Epithelial cell of prostate (primary cell): ENCODE data around the gene MKKS.

Source experiments
- DNase-seq: peaks from one replicate; pipeline ENCODE4 v3.0.0-alpha.2; 2011; ENCODE audit warnings: low read depth, low spot score
- H3K27ac ChIP-seq: fragments of 450-650 bp; 2 replicates; pipeline ENCODE4 v1.5.1; 2017; ENCODE audit warnings: mild to moderate bottlenecking

MKKS gene

DNA sequence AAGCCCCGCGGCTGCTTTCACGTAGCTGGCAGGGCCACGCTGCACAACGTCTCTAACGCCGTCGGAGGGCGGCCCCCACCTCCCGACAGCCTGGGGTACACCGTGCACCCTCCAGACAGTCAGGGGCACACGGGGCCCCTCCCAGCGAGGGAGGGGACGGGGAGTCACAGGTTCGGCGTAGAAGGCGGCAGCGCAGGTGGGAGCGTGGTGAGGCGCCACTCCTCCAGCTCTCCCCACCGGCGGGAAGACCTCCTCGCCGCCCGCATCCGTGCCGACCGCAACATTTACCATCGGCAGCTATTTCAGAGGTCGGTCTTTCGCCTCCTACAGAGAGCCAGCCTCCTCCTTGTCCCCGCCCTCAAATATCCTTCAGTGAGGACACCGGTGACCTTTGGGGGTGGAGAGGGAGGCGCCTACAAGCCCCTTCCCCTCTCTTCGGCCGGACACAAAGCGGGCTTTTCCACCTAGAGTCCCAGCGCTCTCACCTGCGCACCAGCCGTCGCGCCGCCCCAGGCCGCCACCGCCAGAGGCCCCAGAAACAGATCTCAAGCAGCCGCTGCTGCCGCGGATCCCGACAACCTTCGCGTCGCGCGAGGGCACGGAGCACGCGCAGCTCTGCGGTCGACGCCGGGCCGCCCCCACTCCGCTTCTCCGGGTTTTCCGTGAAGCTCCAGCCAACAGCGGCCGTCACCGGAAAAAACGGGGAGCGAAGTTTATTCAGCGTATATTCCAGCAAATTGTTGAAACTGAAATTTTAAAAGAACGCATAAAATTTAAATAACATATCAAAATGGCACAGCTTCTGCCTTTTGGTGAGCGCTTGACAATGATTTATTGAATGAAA lies at the start of gene MKKS:
Gene MKKS, minus strand, starts transcription at position 600 of the 844 bp plus-strand sequence. CDS start 20,708 bp downstream, outside the sequence.
- DNase-seq, result peak; percentile 64
- H3K27ac ChIP-seq, result peak within 1 kb of the TSS; percentile 90

DNA sequence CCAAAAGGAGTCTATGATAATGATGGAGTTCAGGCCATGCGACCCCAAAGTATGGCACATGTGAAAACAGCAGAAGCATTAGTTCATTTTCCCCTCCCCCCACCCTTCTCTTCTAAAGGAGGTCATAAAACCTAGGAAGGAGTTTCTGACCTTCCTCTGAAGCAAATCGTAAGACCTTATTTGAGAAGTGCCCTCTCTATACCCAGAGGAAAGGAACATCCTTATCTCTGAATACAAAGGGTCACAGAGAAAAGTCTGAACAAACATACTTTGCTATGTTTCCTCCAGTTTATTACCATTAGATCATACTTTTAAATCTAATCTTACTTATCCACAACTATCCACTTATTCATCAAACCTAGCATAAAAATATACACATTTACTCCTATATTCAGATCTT lies 49.7 kb upstream of the MKKS start:
- H3K27ac ChIP-seq, result no peak overlapping the region
- DNase-seq, result no peak

DNA sequence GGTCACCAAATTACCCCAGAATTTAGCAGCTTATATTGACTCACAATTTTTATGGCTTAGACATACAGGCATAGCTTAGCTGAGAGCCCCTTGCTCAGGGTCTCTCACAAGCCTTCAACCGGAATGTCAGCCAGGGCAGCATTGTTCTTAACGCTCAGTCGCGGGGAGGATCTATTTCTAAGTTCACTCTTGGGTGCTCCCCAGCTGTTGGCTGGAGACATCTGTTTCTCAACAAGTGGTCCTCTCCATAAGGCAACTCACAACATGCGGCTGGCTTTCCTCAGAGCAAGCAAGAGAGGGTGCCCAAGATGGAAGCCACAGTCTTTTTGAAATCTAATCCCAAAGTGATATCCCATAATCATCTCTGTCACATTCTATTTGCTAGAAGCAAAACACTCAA lies 47.7 kb upstream of the MKKS start:
- no peak overlapping the region for H3K27ac ChIP-seq
- DNase-seq, result no peak

DNA sequence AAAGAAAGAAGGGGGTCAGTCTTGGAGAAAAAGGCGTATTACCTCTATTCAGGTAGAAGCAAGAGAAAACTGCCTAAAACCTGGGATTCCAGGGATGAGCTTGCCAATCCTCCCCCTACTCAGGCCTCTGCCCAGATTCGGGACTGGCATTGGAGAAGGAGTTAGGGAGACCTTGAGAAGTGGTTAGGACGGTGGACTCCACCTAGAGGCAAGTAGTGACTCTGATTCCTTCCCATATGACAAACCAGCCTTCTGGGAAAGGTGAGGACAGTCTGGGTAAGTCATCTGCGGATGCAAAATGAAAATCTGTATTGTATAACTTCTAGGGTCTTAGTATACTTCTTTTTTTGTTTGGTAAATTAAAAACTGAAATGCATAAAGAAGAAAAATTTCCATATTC lies 44.9 kb upstream of the MKKS start:
- no peak overlapping the region for H3K27ac ChIP-seq
- DNase-seq, result no peak

DNA sequence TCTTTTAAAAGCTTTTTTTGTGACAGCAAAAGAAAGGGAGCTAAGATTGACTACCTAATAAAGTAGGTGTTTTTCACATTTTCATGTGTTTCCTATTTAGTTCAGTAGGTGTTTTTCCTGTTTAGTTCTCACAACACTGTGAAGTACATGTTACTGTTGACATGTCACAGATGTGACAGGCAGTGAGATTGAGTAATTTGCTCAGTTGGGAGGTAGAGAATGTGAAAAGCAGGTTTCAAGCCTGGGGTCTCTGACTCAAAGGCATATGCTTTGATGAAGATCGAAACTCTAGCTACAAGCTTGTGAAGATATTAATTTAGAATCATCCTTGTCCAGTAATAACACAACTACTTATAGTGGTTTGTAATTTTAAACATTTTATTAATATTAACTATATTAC lies 44.2 kb upstream of the MKKS start:
- no peak for DNase-seq
- H3K27ac ChIP-seq, result no peak overlapping the region

DNA sequence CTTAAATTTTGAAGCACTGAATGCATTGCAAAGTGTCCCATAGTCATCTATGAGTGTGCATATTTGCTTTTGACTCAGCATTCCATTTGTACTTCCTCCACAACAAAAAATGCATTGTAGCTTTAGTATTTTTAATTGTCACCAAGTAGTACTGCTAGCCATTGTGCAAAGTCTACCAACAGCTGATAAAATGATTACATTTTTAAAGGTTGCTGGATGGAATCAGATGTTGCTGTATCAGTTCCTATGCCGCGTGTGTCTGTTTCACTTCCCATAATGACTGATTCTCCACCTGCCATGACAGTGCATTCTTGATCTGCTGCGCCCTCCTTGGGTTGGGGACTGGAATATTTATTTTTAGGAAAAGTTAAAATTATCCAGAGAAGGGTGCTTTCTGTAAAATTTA lies 42.3 kb upstream of the MKKS start:
- H3K27ac ChIP-seq, result no peak overlapping the region
- no peak for DNase-seq

DNA sequence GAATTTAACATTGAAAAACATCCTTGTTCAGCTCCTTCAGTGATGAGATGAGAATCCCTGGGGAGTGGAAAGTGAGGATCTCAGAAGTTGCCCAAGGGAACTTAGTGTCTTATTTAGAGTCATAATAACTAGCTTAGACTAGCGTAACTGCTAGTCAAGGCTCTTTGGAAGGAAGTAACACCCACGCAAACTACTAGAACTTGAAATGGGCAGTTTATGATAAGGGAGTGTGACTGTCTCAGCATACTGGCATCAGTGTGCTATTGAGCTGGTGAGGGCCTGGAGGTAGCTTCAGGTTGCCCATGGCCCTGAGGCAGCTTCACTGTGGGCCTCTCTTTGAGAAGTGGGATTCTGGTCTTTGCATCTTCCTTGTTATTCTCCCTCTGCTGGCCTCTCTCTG lies 41.2 kb upstream of the MKKS start:
- H3K27ac ChIP-seq, result no peak overlapping the region
- no peak for DNase-seq

DNA sequence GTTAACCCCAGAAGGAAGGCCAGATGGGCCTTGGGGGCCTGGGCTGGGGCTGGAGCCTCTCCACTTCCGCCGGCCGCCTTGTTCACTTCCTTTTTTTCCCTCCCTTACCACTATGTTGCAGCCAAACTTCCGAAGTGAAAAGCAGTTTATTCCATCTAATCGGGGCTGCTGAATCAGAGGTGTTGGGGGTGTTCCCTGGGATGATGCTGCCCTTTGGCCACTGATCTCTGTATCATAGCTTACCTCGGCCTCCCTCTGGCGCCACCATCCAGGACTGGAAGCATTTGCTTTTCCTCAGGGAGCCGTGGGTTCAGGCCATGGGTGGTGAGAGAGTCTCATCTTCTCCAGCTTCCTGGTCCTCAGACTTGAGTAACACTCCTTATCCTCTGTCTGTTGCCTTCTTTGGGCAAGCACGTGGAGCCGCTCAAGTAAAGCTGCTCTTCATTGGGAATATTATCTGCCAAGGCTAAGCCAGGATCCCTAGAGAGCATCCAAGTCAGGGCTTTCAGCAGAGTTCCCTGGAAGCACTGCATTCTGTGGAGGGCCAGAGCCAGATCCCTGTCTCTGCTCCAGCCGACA lies 40.7 kb upstream of the MKKS start:
- no peak for DNase-seq
- no peak overlapping the region for H3K27ac ChIP-seq

DNA sequence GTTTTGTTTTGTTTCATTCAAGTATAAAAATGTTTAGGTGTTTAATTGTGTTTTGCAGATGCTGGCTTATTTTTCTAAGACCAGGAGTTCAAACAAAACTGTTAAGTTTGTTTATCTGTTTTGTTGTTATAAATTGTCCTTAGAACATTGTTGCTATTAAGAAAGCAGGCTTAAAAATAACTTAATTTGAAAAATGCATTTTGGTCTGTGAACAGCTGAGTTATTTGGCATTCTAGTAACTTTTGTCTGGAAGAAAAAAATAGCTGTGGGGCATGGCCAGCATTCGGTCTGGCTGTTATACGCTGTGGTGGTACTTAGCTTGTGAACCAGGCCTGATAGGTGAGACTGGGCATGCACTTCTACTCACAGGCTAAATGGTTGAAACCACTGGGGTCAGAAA lies 38.8 kb upstream of the MKKS start:
- DNase-seq, result no peak
- no peak overlapping the region for H3K27ac ChIP-seq

DNA sequence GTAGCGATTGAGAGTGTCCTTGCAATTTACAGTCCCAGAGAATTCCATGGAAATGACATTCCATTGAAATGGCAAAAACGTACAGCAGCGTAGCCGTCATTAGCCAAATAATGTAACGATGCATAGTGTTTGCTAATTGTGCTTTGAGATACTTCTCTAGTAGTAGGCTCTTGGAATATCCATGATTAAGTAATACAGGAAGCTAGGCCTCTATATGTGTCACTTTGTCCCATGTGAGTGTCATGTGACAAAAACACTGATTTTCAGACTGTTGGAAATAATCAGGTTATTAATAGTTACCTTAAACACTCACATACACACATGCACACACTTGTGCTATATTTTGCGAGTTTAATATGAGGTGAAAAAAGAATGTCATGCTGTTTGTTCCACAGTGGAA lies 36.3 kb upstream of the MKKS start:
- DNase-seq, result no peak
- no peak overlapping the region for H3K27ac ChIP-seq

DNA sequence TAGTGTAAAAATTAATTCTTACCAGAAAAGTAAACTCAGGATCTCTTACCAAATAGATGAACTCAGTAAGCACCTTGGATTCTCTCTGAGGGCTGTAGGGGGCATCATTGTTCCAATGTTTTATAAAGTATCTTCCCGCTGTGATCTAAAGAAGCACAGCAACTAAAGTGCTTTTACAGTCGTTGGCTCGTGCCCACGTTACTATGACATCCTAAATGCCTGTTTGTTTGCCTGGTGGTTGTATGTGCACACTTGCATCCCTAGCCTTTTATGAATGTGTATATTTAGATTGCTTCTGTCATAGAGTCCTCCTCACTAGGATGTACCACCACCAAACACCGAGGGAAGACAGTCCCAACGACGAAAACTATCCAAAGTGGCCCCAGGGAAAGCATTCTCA lies 35.6 kb upstream of the MKKS start:
- no peak overlapping the region for H3K27ac ChIP-seq
- peak; percentile 27 for DNase-seq

DNA sequence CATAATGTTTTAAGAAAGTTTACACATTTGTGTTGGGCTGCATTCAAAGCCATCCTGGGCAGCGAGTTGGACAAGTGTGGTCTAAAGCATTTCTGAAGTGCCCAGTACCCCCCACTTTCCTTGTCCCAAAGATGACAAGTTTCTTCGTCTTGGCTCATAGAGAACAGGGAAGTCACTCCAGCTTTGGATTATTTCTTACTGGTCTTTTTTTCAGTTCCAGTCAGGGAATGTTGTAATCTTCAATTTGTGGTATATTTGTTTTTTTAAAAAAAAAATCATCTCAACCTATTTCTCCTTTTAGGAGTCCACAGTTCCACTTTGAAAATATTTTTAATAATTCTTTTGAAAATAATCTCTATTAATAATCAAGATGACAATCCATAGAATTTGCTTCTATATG lies 35.0 kb upstream of the MKKS start:
- H3K27ac ChIP-seq, result no peak overlapping the region
- no peak for DNase-seq

DNA sequence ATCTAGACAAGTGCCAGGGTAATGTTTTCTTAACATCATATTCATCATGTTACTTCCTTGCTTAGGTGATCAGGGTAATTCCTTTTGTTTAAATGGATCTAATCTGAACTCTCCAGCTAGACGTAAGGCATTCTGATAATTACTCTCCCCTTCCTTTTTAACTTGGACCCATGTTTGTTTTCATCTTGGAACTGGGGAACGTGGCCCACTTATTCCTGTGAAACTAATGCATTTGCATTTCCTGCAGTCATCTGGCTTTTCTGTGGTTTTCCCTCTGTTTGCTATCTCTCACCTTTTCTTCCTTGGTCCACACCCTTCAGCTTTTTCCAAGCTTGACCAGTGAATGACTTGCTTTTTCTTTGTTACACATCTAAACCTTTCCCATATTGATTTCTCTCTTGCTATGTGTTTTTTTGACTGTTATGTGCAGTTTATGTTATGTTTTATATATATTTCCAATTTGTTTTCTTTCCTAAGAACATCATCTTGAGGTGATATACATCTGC lies 34.4 kb upstream of the MKKS start:
- DNase-seq, result no peak
- H3K27ac ChIP-seq, result no peak overlapping the region

DNA sequence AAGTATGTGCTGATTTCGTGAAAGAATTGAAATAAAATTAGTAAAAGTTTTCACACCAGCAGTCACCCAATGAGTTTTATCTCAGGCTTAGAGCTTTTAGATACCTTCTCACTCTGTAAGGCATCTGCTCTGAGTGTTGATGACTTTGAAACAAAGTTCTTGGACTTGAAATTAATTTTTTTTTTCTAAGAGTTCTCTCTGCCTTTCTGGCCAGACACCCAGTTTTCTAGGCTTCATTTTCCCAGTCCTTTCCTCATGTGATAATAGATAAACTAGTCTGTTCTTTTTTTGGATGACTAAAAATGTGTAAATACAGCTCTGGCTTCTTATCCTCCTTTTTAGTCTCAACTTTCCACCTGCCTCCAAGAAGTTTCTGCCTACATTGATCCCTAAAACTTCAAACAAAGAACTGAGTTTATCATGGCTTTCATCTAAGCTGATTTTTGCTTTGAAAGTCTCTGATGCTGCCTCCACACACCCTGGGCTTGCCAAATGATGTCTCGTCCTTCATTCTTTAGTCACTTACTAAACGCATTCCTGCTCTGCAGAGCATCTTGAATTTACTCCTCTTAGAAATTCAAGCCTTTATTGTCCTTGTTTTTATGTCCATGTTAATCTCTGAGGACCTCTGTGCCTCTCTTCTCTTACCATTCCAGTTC lies 33.8 kb upstream of the MKKS start:
- no peak for DNase-seq
- H3K27ac ChIP-seq, result no peak overlapping the region

DNA sequence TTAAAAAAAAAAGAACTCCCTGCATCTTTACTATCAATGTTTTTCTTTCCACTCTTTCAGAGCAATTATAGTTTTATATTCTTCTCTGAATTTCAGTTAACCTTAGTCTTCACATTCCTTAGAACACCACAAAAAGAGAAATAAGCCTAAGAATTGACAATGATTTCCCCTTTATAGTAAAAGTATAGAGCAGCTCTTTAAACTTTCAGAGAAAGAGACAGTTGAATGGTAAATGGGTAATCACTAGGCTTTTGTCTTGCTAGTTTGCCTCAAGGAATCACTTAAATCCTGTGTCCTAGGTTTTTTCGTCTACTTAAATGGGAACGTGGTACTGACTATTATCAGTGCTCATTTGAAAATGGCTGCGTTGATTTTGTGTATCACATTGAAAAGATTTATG lies 32.8 kb upstream of the MKKS start:
- H3K27ac ChIP-seq, result no peak overlapping the region
- DNase-seq, result no peak

DNA sequence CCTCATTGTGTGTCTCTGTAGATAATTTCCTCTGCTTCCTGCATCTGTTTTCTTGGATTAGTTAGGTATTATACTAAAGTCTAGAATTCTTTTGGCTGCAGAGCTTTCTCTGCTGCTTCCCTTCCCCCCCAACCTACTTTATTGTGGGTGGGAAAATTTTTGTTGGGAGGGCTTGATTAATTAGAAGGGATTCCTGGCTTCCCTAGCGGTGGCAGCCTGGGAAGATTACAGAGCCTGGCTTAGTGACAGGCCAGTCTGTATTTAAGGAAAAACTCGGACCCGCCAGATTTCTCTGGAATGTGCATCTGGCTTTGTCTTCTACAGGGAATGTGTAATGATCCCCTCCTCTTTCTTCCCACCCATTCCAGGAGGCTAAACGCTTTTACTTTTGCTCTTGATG lies 32.3 kb upstream of the MKKS start:
- DNase-seq, result no peak
- H3K27ac ChIP-seq, result no peak overlapping the region

DNA sequence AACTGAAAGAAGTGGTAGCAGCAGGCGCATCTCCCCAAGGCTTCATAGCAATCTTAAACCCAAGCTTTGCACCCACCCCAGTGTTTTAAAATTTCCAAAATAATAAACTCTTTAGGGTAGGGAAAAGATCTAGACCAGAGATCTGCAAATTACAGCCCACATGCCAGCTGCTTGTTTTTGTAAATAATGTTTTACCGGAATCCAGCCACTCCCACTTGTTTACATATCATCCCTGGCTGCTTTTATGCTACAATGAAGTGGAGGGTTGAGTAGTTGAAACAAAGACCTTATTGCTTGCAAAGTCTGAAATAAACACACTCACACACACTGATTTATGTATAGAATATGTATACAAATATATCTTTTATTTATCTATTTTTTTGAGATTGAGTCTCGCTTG lies 31.1 kb upstream of the MKKS start:
- DNase-seq, result no peak

DNA sequence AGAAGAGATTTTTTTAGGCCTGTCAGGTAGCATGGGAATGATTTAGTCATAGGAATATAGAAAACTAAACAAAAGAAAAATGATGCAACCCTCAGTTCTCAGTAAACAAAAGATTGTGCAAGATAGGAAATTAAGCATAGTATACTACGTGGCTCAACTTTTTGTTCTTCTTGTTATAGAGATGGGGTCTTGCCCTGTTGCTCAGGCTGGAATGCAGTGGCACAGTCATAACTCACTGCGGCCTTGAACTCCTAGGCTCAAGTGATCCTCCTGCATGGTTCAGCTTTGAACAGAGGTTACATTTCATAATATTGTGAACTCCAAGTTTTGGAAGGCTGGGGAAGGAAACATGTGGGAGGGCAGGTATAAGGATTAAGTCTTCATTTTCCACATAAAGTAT lies 29.6 kb upstream of the MKKS start:
- DNase-seq, result no peak
- peak overlapping the region; percentile 29 for H3K27ac ChIP-seq

More for the DNA sequence above, 31.1 kb upstream of the MKKS start:
- no peak overlapping the region for H3K27ac ChIP-seq

DNA sequence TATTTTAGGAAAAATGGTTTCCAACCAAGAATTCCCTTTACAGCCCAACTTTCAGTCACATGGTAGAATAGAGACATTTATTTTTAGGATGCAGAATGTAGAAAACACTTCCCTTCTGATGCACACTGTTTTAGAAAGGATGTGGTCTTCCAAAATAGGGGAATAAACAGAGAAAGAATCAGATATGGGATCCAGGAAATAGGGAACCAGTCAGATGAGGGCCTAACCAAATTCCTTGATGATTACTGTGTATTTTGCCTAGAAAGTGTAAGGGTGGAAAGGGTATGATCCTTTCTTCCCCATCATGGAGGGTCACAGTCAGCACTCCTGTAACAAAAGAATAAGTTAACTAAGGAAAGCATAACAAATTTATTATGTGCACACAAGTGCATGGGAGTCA lies 28.5 kb upstream of the MKKS start:
- DNase-seq, result no peak
- H3K27ac ChIP-seq, result no peak overlapping the region

DNA sequence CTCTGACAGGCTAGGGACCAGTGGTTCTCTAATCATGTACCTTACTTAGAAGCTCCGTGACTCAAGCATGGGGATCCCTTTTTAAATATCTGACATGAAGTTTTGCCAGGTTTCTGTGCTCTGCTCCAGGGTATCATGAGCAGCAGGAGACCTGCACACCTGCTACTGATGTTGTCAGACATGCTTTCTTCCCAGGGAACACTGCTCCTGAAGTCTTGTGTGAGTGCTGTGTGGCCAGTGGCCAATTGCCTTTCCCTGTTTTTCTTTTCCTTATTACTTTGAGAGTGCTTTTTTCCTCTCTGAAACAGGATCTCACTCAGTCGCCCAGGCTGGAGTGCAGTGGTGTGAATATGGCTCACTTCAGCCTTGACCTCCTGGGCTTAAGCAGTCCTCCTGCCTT lies 27.5 kb upstream of the MKKS start:
- H3K27ac ChIP-seq, result no peak overlapping the region
- DNase-seq, result no peak

DNA sequence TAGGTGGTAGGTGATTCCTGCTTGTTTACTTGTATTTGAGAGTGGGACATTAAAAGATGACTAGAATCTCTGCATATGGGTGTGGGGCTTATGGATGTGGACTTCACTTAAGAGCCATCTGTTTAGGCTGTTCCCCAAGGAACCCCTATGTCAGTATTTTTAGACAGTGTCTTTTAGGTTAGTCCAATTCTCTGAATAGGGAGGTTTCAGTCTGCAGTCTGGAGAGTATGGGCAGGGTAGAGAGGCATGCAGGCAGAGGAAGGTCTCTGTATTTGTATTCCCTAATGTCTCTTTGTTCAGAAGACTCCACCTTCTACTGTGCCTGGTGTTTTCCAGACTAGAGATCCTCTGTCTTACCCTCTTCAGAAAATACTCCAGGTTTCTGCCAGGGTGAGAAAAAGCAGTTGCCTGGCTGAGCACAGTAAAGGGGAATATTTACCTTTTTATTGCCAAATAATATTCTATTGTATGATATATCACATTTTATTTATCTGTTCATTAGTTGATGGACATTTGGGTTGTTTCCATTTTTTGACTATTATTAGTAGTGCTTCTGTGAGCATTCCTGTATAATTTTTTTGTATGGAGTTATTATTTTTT lies 20.2 kb upstream of the MKKS start:
- no peak for DNase-seq
- no peak overlapping the region for H3K27ac ChIP-seq
